ENCODE data around the gene FKBP1C. TPM values are rescaled to one million over a fixed set of nuclear protein-coding genes. Genes with fewer than 3 reads are reported as not detected.

FKBP1C gene
- total and polyA plus RNA-seq, 2 experiments from 2014 or later: 0.35 to 0.91 TPM

GRCh38 chr6:63180367-63180766, 30.9 kb upstream of the FKBP1C start (continued):
- TF ChIP-seq ZNF462 (CRISPR knock-in tag; IDR thresholded peaks at IDR 0.05): no peak
- no peak for TF ChIP-seq POLR2AphosphoS5 (IDR thresholded peaks at IDR 0.05; ENCODE audit: low read depth)
- TF ChIP-seq NANOG (IDR thresholded peaks at IDR 0.05; ENCODE audit: borderline replicate concordance): no peak

DNA sequence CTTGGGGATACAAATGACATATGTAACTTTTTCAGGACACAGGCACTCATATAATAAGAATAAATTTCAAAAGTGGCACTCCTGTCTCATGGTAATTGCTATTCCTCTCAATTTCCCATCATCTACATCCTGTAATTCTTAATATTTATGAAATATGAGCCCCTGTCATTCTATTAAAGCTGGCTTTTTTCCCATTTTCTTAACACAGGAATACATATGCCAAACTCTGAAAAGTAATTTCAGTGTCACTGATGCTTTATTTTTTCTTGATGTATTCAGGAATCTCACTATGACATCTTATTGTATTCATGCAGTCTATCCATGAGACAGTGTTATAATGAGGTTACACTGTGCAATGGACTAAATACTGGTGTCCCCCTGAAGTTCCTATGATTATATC, 24.3 kb upstream of the FKBP1C start:
- DNase-seq (ENCODE audit: low spot score) (no peak), ATAC-seq (no peak)
- TF ChIP-seq EZH2 (IDR thresholded peaks at IDR 0.05; ENCODE audit: low read depth, unreplicated experiment) (no peak), CREB1 (CRISPR knock-in tag; IDR thresholded peaks at IDR 0.05; ENCODE audit: low read depth) (no peak), ZNF331 (CRISPR knock-in tag; IDR thresholded peaks at IDR 0.05; ENCODE audit: low read depth) (no peak), NANOG (IDR thresholded peaks at IDR 0.05; ENCODE audit: borderline replicate concordance) (no peak), JUNB (IDR thresholded peaks at IDR 0.05; ENCODE audit: unreplicated experiment) (no peak), REST (IDR thresholded peaks at IDR 0.05; ENCODE audit: unreplicated experiment) (no peak), POLR2AphosphoS5 (IDR thresholded peaks at IDR 0.05; ENCODE audit: low read depth) (no peak)

More for the DNA sequence above, 24.3 kb upstream of the FKBP1C start:
- no peak overlapping the region for H3K4me3 ChIP-seq
- H2AFZ ChIP-seq: no peak overlapping the region
- no peaks in the 10 kb centered on the region for H3K4me1 Mint-ChIP-seq
- H3K36me3 Mint-ChIP-seq (ENCODE audit: low read depth): no peaks in the 10 kb centered on the region
- no peak overlapping the region for H3K27ac Mint-ChIP-seq
- H3K4me1 ChIP-seq (ENCODE audit: insufficient read depth): no peaks in the 10 kb centered on the region
- no peaks in the 10 kb centered on the region for H3K79me2 ChIP-seq (replicated peaks; ENCODE audit: insufficient read depth)
- peaks cover 30% of the 10 kb centered on the region for H3K9me3 Mint-ChIP-seq
- H3K27ac ChIP-seq (ENCODE audit: low read depth): no peak overlapping the region
- no peaks in the 10 kb centered on the region for H4K20me1 ChIP-seq (replicated peaks; ENCODE audit: insufficient read depth)
- no peaks in the 10 kb centered on the region for H3K27me3 ChIP-seq (ENCODE audit: insufficient read depth)
- no peaks in the 10 kb centered on the region for H3K27me3 Mint-ChIP-seq (ENCODE audit: insufficient read depth, low read depth, poor library complexity)
- no peak overlapping the region for H3K4me2 ChIP-seq
- H3K36me3 ChIP-seq (ENCODE audit: insufficient read depth): no peaks in the 10 kb centered on the region
- no peaks in the 10 kb centered on the region for H3F3A ChIP-seq (replicated peaks; ENCODE audit: low read depth)
- no peak overlapping the region for H3K4me3 Mint-ChIP-seq
- H3K9me2 ChIP-seq (ENCODE audit: insufficient read depth): no peaks in the 10 kb centered on the region; the same call in 1 of the 2 replicates
